Peyer's patch (tissue), 4 donors: ENCODE data around the gene PRRG2. TPM values are rescaled to one million over a fixed set of nuclear protein-coding genes. Genes with fewer than 3 reads are reported as not detected.
A peak's percentile ranks its signal among the peaks of the same experiment; 100 is the strongest.

Source experiments
- DNase-seq, 3 donors: peaks; one replicate each; pipeline ENCODE4 v3.0.0-alpha.2; 2017 to 2019
- H3K27ac ChIP-seq, 4 donors: fragments of 200-600 bp; sonication (generic); one replicate each; pipeline ENCODE4 v1.5.1; 2016 to 2019
- H3K27me3 ChIP-seq, 2 donors: fragments of 200-600 bp; sonication (generic); one replicate each; pipeline ENCODE4 v1.5.1; 2019
- H3K36me3 ChIP-seq, 3 donors: fragments of 200-600 bp; sonication (generic); one replicate each; pipeline ENCODE4 v1.5.1; 2016 to 2019
- H3K4me1 ChIP-seq, 4 donors: fragments of 200-600 bp; sonication (generic); one replicate each; pipeline ENCODE4 v1.5.1; 2016 to 2019
- H3K4me3 ChIP-seq, 4 donors: fragments of 200-600 bp; sonication (generic); 1 replicate in 3 of 4; 2 replicates in 1 of 4; pipeline ENCODE4 v1.5.1; 2016 to 2019; ENCODE audit warnings: mild to moderate bottlenecking in 1 of 4
- H3K9me3 ChIP-seq, 4 donors: fragments of 200-600 bp; sonication (generic); one replicate each; pipeline ENCODE4 v1.5.1; 2016 to 2019; ENCODE audit warnings: mild to moderate bottlenecking in 1 of 4
- CTCF ChIP-seq, 6 experiments: fragments of 450-650 bp in 4 of 6; fragments of 200-600 bp in 2 of 6; sonication (generic) in 1 of 6; IDR thresholded peaks; one replicate each; pipeline ENCODE4 v1.5.1; 2017 to 2019; ENCODE audit warnings: antibody characterized with exemption in 6 of 6, mild to moderate bottlenecking in 3 of 6, moderate library complexity in 1 of 6
- POLR2A ChIP-seq, 2 donors: fragments of 450-650 bp; IDR thresholded peaks; one replicate each; pipeline ENCODE4 v1.5.1; 2017; ENCODE audit warnings: antibody characterized with exemption in 2 of 2, mild to moderate bottlenecking in 2 of 2, moderate library complexity in 2 of 2
- total RNA-seq, 4 donors: library from RNA; depleted of rRNA; stranded (reverse); fragments of >200 nt; gene quantifications; one replicate each; pipeline ENCODE4 v1.1.0, GENCODE V29; 2016

Gene PRRG2
- total RNA-seq, 4 donors from 2014 or later = 1.7 to 20.8 (median 13.1) TPM

DNA sequence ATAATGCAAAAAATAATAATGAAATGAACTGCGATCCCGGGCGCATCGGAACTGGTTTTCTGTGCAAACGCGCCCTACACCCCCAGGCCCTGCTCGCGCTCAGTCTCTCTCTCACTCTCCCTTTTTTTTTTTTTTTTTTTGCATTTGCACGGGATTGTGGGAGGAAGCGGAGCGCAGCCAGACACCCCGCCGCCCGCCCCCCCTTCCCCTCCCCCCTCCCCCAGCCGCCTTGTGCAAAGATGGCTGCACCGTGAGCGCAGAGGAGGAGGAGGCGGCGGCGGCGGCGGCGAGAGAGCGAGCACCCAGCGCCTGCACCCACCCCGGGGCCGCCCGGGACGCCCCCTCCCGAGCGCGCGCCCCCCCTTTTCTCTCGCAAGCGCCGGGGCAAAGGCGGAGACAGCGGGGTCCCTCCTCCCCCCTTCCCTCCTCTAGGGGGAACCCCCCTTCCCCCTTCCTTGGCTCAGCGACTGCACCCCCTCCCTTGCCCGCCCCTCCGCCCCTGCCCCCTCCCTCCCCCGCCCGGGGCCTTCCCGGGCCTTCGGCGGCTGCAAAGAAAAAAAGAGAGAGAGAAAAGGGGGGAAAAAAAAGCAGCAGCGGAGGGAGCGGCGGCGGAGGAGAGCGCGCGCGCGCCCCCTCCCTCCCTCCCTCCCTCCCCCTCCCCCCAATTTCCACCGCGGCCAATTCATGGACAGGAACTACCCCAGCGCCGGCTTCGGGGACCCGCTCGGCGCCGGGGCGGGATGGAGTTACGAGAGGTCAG, 10.0 kb downstream of the PRRG2 start, which contains the start of gene PRR12:
Gene PRR12, plus strand, starts transcription at position 212 of the 760 bp plus-strand sequence. Its CDS starts 473 bp downstream, at position 685.
- Histone ChIP-seq H3K9me3 (no peaks in the 10 kb centered on the region), H3K4me1 (peaks cover 0 to 17% (median 7%) of the 10 kb centered on the region in 4 donors), H3K36me3 (peaks cover 0 to 22% (median 0%) of the 10 kb centered on the region in 3 donors), H3K4me3 (peak within 1 kb of the TSS; percentile 74 to 99 (median 86)), H3K27me3 (no peaks in the 10 kb centered on the region), H3K27ac (peak within 1 kb of the TSS; percentile 87 to 99 (median 93))
- TF ChIP-seq POLR2A (IDR thresholded peaks at IDR 0.05) = no peak
- peak in 1 of 6 experiments; percentile 5 for TF ChIP-seq CTCF (IDR thresholded peaks at IDR 0.05)
- DNase-seq = peak; percentile 69 to 84 (median 80)

DNA sequence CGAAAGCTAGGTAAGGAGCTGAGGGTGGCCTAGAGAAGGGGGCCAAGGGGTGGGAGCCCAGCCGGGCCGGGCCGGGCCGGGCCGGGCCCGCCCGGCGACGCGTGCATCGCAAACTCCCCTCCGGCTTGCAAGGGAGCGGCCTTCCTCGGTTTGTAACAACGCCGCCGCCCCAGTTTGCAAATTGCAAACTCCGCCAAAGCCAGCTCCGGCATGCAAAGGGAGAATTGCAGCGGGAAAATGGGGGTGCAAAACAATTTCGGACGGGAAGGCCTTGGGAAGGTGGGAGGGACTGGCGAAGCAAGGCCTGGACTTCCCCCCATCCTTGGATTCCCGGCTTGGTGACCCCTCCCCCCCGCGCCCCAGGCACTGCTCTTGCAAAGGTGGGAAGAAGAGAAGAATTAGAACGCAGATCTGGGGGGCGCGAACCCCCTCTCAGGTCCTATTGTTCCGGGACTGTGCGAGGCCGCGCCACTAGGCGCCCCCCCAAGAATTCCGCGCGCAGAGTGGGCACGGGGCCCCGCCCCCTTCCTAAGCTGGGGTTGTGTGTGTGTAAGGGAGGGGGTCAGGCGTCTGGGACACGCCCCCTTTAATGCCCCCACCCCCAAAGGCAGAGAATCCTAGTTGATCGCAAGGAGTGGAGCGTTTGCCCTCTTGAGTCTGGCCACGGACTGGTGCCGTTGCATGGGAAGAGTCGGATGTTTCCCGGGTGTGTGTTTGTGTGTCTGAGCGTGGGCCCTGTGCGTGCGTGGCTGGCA, 10.8 kb downstream of the PRRG2 start:
- H3K4me3 ChIP-seq = peak overlapping the region; percentile 74 to 99 (median 86)
- TF ChIP-seq CTCF (IDR thresholded peaks at IDR 0.05) (no peak), POLR2A (IDR thresholded peaks at IDR 0.05) (no peak)
- peaks cover 0 to 17% (median 7%) of the 10 kb centered on the region in 4 donors for H3K4me1 ChIP-seq
- H3K9me3 ChIP-seq = no peaks in the 10 kb centered on the region
- H3K27ac ChIP-seq = peak overlapping the region; percentile 87 to 99 (median 93)
- H3K27me3 ChIP-seq = no peaks in the 10 kb centered on the region
- H3K36me3 ChIP-seq = peaks cover 0 to 30% (median 0%) of the 10 kb centered on the region in 3 donors
- peak; percentile 64 to 71 (median 65) for DNase-seq

- no peaks in the 10 kb centered on the region for H3K27me3 ChIP-seq
- peak overlapping the region; percentile 74 to 99 (median 86) for H3K4me3 ChIP-seq
- H3K4me1 ChIP-seq = peaks cover 0 to 17% (median 7%) of the 10 kb centered on the region in 4 donors
- TF ChIP-seq POLR2A (IDR thresholded peaks at IDR 0.05) (no peak), CTCF (IDR thresholded peaks at IDR 0.05) (no peak)
- peak overlapping the region; percentile 87 to 99 (median 93) for H3K27ac ChIP-seq
- peaks cover 0 to 37% (median 0%) of the 10 kb centered on the region in 3 donors for H3K36me3 ChIP-seq
- no peaks in the 10 kb centered on the region for H3K9me3 ChIP-seq
- DNase-seq = no peak
Observed at GRCh38 chr19:49592486-49593232, 11.5 kb downstream of the PRRG2 start.

GRCh38 chr19:49593233-49594113, 12.4 kb downstream of the PRRG2 start:
- H3K4me1 ChIP-seq = peaks cover 0 to 17% (median 7%) of the 10 kb centered on the region in 4 donors
- peaks cover 0 to 46% (median 0%) of the 10 kb centered on the region in 3 donors for H3K36me3 ChIP-seq
- peak overlapping the region; percentile 74 to 99 (median 86) for H3K4me3 ChIP-seq

More at GRCh38 chr19:49593233-49594113, 12.4 kb downstream of the PRRG2 start:
- Histone ChIP-seq H3K27ac (peak overlapping the region; percentile 87 to 99 (median 93)), H3K27me3 (no peaks in the 10 kb centered on the region), H3K9me3 (no peaks in the 10 kb centered on the region)
- TF ChIP-seq POLR2A (IDR thresholded peaks at IDR 0.05) (no peak), CTCF (IDR thresholded peaks at IDR 0.05) (peak in 1 of 6 experiments; percentile 0)
- peak; percentile 93 to 97 (median 95) for DNase-seq
